ENCODE data around the gene ALK.

Gene ALK

GRCh38 chr2:29749041-29749440 is 172.3 kb downstream of the ALK start:
- Histone ChIP-seq H3K9ac (ENCODE audit: low read length) (no peak overlapping the region), H3F3A (ENCODE audit: insufficient read depth, low read length) (no peaks in the 10 kb centered on the region), H3K36me3 (replicated peaks; ENCODE audit: insufficient read depth, low read length) (no peaks in the 10 kb centered on the region), H3K9me2 (replicated peaks; ENCODE audit: insufficient read depth, low read length) (no peaks in the 10 kb centered on the region), H3K9me3 (replicated peaks; ENCODE audit: insufficient read depth, low read length) (no peaks in the 10 kb centered on the region), H4K20me1 (ENCODE audit: insufficient read depth, low read length) (no peaks in the 10 kb centered on the region), H3K4me1 (ENCODE audit: low read length) (peaks cover 7% of the 10 kb centered on the region), H3K4me2 (ENCODE audit: low read depth, low read length) (no peak overlapping the region), H3K4me3 (ENCODE audit: low read length) (no peak overlapping the region), H3K79me2 (ENCODE audit: low read length) (no peaks in the 10 kb centered on the region), H3K27me3 (replicated peaks; ENCODE audit: insufficient read depth, low read length) (no peaks in the 10 kb centered on the region), H3K27ac (ENCODE audit: low read length) (no peak overlapping the region), H2AFZ (ENCODE audit: low read length) (no peak overlapping the region)
- TF ChIP-seq EZH2 (optimal IDR thresholded peaks at IDR 0.05; ENCODE audit: low read depth, low read length) (no peak), EZH2phosphoT487 (IDR thresholded peaks at IDR 0.05; ENCODE audit: low read length) (no peak), CTCF (IDR thresholded peaks at IDR 0.05; ENCODE audit: low read length) (no peak)
- no peak for DNase-seq

GRCh38 chr2:29747786-29748470 is 173.5 kb downstream of the ALK start:
- no peaks in the 10 kb centered on the region for H4K20me1 ChIP-seq (ENCODE audit: insufficient read depth, low read length)
- TF ChIP-seq CTCF (IDR thresholded peaks at IDR 0.05; ENCODE audit: low read length) (no peak), EZH2 (optimal IDR thresholded peaks at IDR 0.05; ENCODE audit: low read depth, low read length) (no peak), EZH2phosphoT487 (IDR thresholded peaks at IDR 0.05; ENCODE audit: low read length) (no peak)
- H3K9me2 ChIP-seq (replicated peaks; ENCODE audit: insufficient read depth, low read length): no peaks in the 10 kb centered on the region
- no peak overlapping the region for H3K9ac ChIP-seq (ENCODE audit: low read length)
- no peak overlapping the region for H3K4me3 ChIP-seq (ENCODE audit: low read length)
- DNase-seq: no peak
- H3K36me3 ChIP-seq (replicated peaks; ENCODE audit: insufficient read depth, low read length): no peaks in the 10 kb centered on the region
- H3K4me2 ChIP-seq (ENCODE audit: low read depth, low read length): no peak overlapping the region
- peaks cover 7% of the 10 kb centered on the region for H3K4me1 ChIP-seq (ENCODE audit: low read length)
- H3K79me2 ChIP-seq (ENCODE audit: low read length): no peaks in the 10 kb centered on the region
- H3K9me3 ChIP-seq (replicated peaks; ENCODE audit: insufficient read depth, low read length): no peaks in the 10 kb centered on the region
- no peaks in the 10 kb centered on the region for H3F3A ChIP-seq (ENCODE audit: insufficient read depth, low read length)
- H3K27me3 ChIP-seq (replicated peaks; ENCODE audit: insufficient read depth, low read length): no peaks in the 10 kb centered on the region
- H3K27ac ChIP-seq (ENCODE audit: low read length): no peak overlapping the region
- no peak overlapping the region for H2AFZ ChIP-seq (ENCODE audit: low read length)

GRCh38 chr2:29744976-29745375 is 176.4 kb downstream of the ALK start:
- Histone ChIP-seq H3K27ac (ENCODE audit: low read length) (no peak overlapping the region), H3K9me2 (replicated peaks; ENCODE audit: insufficient read depth, low read length) (no peaks in the 10 kb centered on the region), H4K20me1 (ENCODE audit: insufficient read depth, low read length) (no peaks in the 10 kb centered on the region), H3K4me2 (ENCODE audit: low read depth, low read length) (no peak overlapping the region), H3K79me2 (ENCODE audit: low read length) (no peaks in the 10 kb centered on the region), H3K4me3 (ENCODE audit: low read length) (no peak overlapping the region), H3K9ac (ENCODE audit: low read length) (no peak overlapping the region), H3K36me3 (replicated peaks; ENCODE audit: insufficient read depth, low read length) (no peaks in the 10 kb centered on the region), H3K4me1 (ENCODE audit: low read length) (peaks cover 7% of the 10 kb centered on the region), H2AFZ (ENCODE audit: low read length) (no peak overlapping the region), H3K9me3 (replicated peaks; ENCODE audit: insufficient read depth, low read length) (no peaks in the 10 kb centered on the region), H3K27me3 (replicated peaks; ENCODE audit: insufficient read depth, low read length) (no peaks in the 10 kb centered on the region), H3F3A (ENCODE audit: insufficient read depth, low read length) (no peaks in the 10 kb centered on the region)
- no peak for TF ChIP-seq EZH2 (optimal IDR thresholded peaks at IDR 0.05; ENCODE audit: low read depth, low read length)
- TF ChIP-seq EZH2phosphoT487 (IDR thresholded peaks at IDR 0.05; ENCODE audit: low read length): no peak
- no peak for TF ChIP-seq CTCF (IDR thresholded peaks at IDR 0.05; ENCODE audit: low read length)
- DNase-seq: peak; percentile 35
